GM18873 (cell line): ENCODE data around the gene SPATA9.

Experiments
- ATAC-seq: cut with Tn5 transposase; IDR thresholded peaks from one replicate; pipeline ENCODE4 v1.9.1; 2021; ENCODE audit warnings: mild to moderate bottlenecking, moderate library complexity, moderate number of reproducible peaks; ENCODE audit not compliant: unreplicated experiment, low FRiP score

The SPATA9 gene

GRCh38 chr5:95682891-95683290 is at the start of gene SPATA9:
Gene SPATA9, minus strand, starts transcription at chr5:95682991. Its CDS starts 137 bp downstream, at chr5:95682854.
- ATAC-seq, result no peak

- no peak for ATAC-seq
Observed at GRCh38 chr5:95731571-95732554, 49.1 kb upstream of the SPATA9 start.

GRCh38 chr5:95730730-95731570 is 48.2 kb upstream of the SPATA9 start, which contains the start of gene RHOBTB3:
Gene RHOBTB3, plus strand, starts transcription at chr5:95731336. Its CDS starts 347 bp downstream, at chr5:95731683.
- no peak for ATAC-seq

GRCh38 chr5:95730011-95730700 is 47.4 kb upstream of the SPATA9 start:
- no peak for ATAC-seq

- ATAC-seq, result no peak
Observed at GRCh38 chr5:95729115-95730010, 46.6 kb upstream of the SPATA9 start.

- ATAC-seq, result no peak
Observed at GRCh38 chr5:95728494-95729114, 45.8 kb upstream of the SPATA9 start.

- no peak for ATAC-seq
Observed at GRCh38 chr5:95727764-95728191, 45.0 kb upstream of the SPATA9 start.

- no peak for ATAC-seq
Observed at GRCh38 chr5:95726811-95727763, 44.3 kb upstream of the SPATA9 start.

GRCh38 chr5:95725937-95726810 is 43.4 kb upstream of the SPATA9 start:
- ATAC-seq, result peak; percentile 35

- no peak for ATAC-seq
Observed at GRCh38 chr5:95725071-95725820, 42.5 kb upstream of the SPATA9 start.

- no peak for ATAC-seq
Observed at GRCh38 chr5:95723632-95724369, 41.0 kb upstream of the SPATA9 start.

- no peak for ATAC-seq
Observed at GRCh38 chr5:95721582-95722295, 38.9 kb upstream of the SPATA9 start.

GRCh38 chr5:95720094-95720786 is 37.4 kb upstream of the SPATA9 start:
- ATAC-seq, result no peak

GRCh38 chr5:95718738-95719137 is 35.9 kb upstream of the SPATA9 start:
- ATAC-seq, result no peak
